A673 (cell line): Measurements from ENCODE around the gene EZH2. TPM values are rescaled to one million over a fixed set of nuclear protein-coding genes. Genes with fewer than 3 reads are reported as not detected.

Experiments used
- Bru-seq: library from RNA; stranded (reverse); fragments of 400-500 nt; gene quantifications from one replicate; lab custom pipeline; 2021; lab: Mats Ljungman, UMichigan
- BruChase-seq, 2 experiments: library from RNA; stranded (reverse); fragments of 400-500 nt; gene quantifications; one replicate each; lab custom pipeline; 2021; lab: Mats Ljungman, UMichigan
- BruUV-seq: library from RNA; stranded (reverse); fragments of 400-500 nt; replicated peaks from 2 replicates; lab custom pipeline; 2021; lab: Mats Ljungman, UMichigan
- CTCF ChIA-PET: fragments of 300-600 bp; sonication (Branson Sonifier 250); formaldehyde crosslinking; loops from one replicate; lab custom pipeline; 2022; ENCODE audit warnings: antibody characterized with exemption; lab: Charles Lee
- POLR2A ChIA-PET: fragments of 300-600 bp; sonication (Branson Sonifier 250); formaldehyde crosslinking; loops from one replicate; lab custom pipeline; 2022; ENCODE audit warnings: antibody characterized with exemption; ENCODE audit not compliant: low non-redundant PET; lab: Charles Lee
- DNase-seq: peaks from one replicate; pipeline ENCODE4 v3.0.0-alpha.2; 2015; ENCODE audit warnings: low spot score
- H3K27ac ChIP-seq: fragments of 200-600 bp; sonication (generic); 2 replicates; pipeline ENCODE4 v1.5.1; 2016; ENCODE audit warnings: mixed run types, low read depth, mild to moderate bottlenecking, mixed read lengths, antibody characterized with exemption, low read length; ENCODE audit not compliant: poor library complexity, severe bottlenecking
- H3K27me3 ChIP-seq: fragments of 200-600 bp; sonication (generic); replicated peaks from 2 replicates; pipeline ENCODE4 v1.6.1; 2017; ENCODE audit warnings: mixed run types, low read depth, mild to moderate bottlenecking, mixed read lengths, antibody characterized with exemption, low read length; ENCODE audit not compliant: insufficient read depth, poor library complexity
- H3K36me3 ChIP-seq: fragments of 200-600 bp; sonication (generic); 2 replicates; pipeline ENCODE4 v1.6.1; 2016; ENCODE audit warnings: mixed run types, mild to moderate bottlenecking, mixed read lengths, antibody characterized with exemption, low read length; ENCODE audit not compliant: insufficient read depth, poor library complexity, severe bottlenecking
- H3K4me1 ChIP-seq: fragments of 200-600 bp; sonication (generic); 2 replicates; pipeline ENCODE4 v1.6.1; 2017; ENCODE audit warnings: mixed run types, mild to moderate bottlenecking, mixed read lengths, antibody characterized with exemption, low read length; ENCODE audit not compliant: insufficient read depth, poor library complexity, severe bottlenecking
- H3K4me3 ChIP-seq: fragments of 200-600 bp; sonication (generic); 2 replicates; pipeline ENCODE4 v1.5.1; 2016; ENCODE audit warnings: low read depth, mixed run types, mild to moderate bottlenecking, mixed read lengths, low read length; ENCODE audit not compliant: poor library complexity, severe bottlenecking
- H3K9me3 ChIP-seq: fragments of 200-600 bp; sonication (generic); 2 replicates; pipeline ENCODE4 v1.6.1; 2016; ENCODE audit warnings: mixed run types, low read depth, mild to moderate bottlenecking, mixed read lengths, antibody characterized with exemption, low read length; ENCODE audit not compliant: poor library complexity, severe bottlenecking
- CTCF ChIP-seq: fragments of 300-800, 200-600 bp; sonication (generic); conservative IDR thresholded peaks from 2 replicates; pipeline ENCODE4 v1.5.1; 2017; ENCODE audit warnings: low read depth, mild to moderate bottlenecking, antibody characterized with exemption, low read length, moderate library complexity, mixed read lengths
- EZH2 ChIP-seq: fragments of 200-600 bp; sonication (generic); IDR thresholded peaks from 2 replicates; pipeline ENCODE4 v1.6.1; 2017; ENCODE audit warnings: borderline replicate concordance, low read depth, mild to moderate bottlenecking, mixed read lengths, antibody characterized with exemption, low read length; ENCODE audit not compliant: poor library complexity, severe bottlenecking
- intact Hi-C: fragments of 100-400 bp; cut with micrococcal nuclease; formaldehyde crosslinking; loops from one replicate; pipeline ENCODE4 v1.10.0; 2022; ENCODE audit not compliant: unreplicated experiment
- long read RNA-seq: library from polyadenylated mRNA; stranded (forward); transcript quantifications from one replicate; pipeline ENCODE4 v2.0.0, GENCODE V29; 2022
- total RNA-seq: library from RNA; stranded (reverse); gene quantifications from 2 replicates; pipeline ENCODE4 v1.2.3, GENCODE V29; 2021

Gene EZH2
- total RNA-seq = 123 and 140 TPM in 2 replicates
- percentile 98 among the genes with signal in this experiment for Bru-seq, nascent RNA
- percentile 98 among the genes with signal in this experiment for BruChase-seq, experiment 1, labeled RNA remaining after a 2-hour chase
- percentile 95 among the genes with signal in this experiment for BruChase-seq, experiment 2, labeled RNA remaining after a 6-hour chase
- long read RNA-seq, transcript EZH2-203 (20 exons, 2,591 nt) = major isoform, 100 of 338 reads
- long read RNA-seq, transcript EZH2-208 (20 exons, 2,466 nt) = minor isoform, 23 of 338 reads
- long read RNA-seq, transcript EZH2-202 (19 exons, 2,477 nt) = minor isoform, 20 of 338 reads
- long read RNA-seq, partial matches to known transcripts = 26 of 338 reads
- long read RNA-seq, other reads (novel, unspliced or antisense) = 166 of 338 reads

GRCh38 chr7:148884049-148884298, at the start of gene EZH2:
TSS of gene EZH2 (minus strand) at chr7:148884291. CDS start at chr7:148847298, 36,993 bp downstream.
- Histone ChIP-seq H3K36me3 (peaks cover 4% of the 10 kb centered on the region), H3K9me3 (no peaks in the 10 kb centered on the region), H3K27ac (peak within 1 kb of the TSS; percentile 98), H3K4me1 (peaks cover 15% of the 10 kb centered on the region), H3K4me3 (peak within 1 kb of the TSS; percentile 97), H3K27me3 (no peaks in the 10 kb centered on the region)
- BruUV-seq = no TSS peak
- ChIA-PET CTCF (no interaction called here), POLR2A (no interaction called here)
- no peak for DNase-seq
- no peak for TF ChIP-seq CTCF
- TF ChIP-seq EZH2 = no peak
- intact Hi-C loops = loop anchor here (2.0 to 5.0 kb wide), 2 partner anchors 103 to 182 kb away; no protein-coding TSS in a partner anchor

GRCh38 chr7:148931470-148931869, 47.4 kb upstream of the EZH2 start:
- ChIA-PET POLR2A (no interaction called here), CTCF (no interaction called here)
- no peak for DNase-seq
- TF ChIP-seq CTCF (no peak), EZH2 (no peak)
- no peaks in the 10 kb centered on the region for H3K36me3 ChIP-seq
- no peak overlapping the region for H3K4me3 ChIP-seq
- no peak overlapping the region for H3K27ac ChIP-seq
- no TSS peak for BruUV-seq
- intact Hi-C loops = no loop called here
- H3K9me3 ChIP-seq = no peaks in the 10 kb centered on the region
- no peaks in the 10 kb centered on the region for H3K4me1 ChIP-seq
- H3K27me3 ChIP-seq = no peaks in the 10 kb centered on the region

DNA sequence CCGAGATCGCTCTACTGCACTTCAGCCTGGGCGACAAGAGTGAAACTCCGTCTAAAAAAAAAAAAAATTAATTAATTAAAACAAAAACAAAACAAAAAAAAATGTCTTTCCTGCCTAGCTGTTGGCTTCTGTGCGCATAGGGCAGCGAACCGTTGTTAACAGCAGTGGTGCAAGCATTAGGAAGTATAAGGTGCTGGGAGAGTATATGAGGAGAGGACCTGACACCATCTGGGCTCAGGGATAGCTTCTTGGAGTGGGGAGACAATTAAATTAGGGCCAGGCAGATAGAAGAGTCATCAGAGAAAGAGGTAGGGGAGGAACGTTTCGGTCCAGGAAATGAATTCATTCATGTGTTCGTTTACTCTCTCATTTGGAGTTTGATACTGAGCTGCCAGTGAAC, 46.2 kb upstream of the EZH2 start:
- Histone ChIP-seq H3K27me3 (no peaks in the 10 kb centered on the region), H3K4me3 (no peak overlapping the region), H3K36me3 (no peaks in the 10 kb centered on the region), H3K9me3 (no peaks in the 10 kb centered on the region), H3K27ac (no peak overlapping the region), H3K4me1 (no peaks in the 10 kb centered on the region)
- CTCF ChIA-PET = no interaction called here
- POLR2A ChIA-PET = no interaction called here
- intact Hi-C loops = no loop called here
- BruUV-seq = no TSS peak
- no peak for TF ChIP-seq EZH2
- TF ChIP-seq CTCF = no peak
- no peak for DNase-seq
